OCI-LY1 (cell line): ENCODE measurements around the gene ISCU.

Experiments used
- EZH2 ChIP-seq: fragments of 200-600 bp; sonication (generic), shearing (Covaris generic); IDR thresholded peaks from 2 replicates; pipeline ENCODE4 v1.8.0; 2017; ENCODE audit warnings: borderline replicate concordance, mixed run types, mild to moderate bottlenecking, antibody characterized with exemption, low read length, moderate library complexity, mixed read lengths
- TF ChIP-seq, protein P1 (sequence below): fragments of 200-600 bp; sonication (generic), shearing (Covaris generic); IDR thresholded peaks from 2 replicates; pipeline ENCODE4 v1.5.1; 2017; ENCODE audit warnings: mild to moderate bottlenecking, antibody characterized with exemption, low read length, moderate library complexity, mixed read lengths

DNA sequence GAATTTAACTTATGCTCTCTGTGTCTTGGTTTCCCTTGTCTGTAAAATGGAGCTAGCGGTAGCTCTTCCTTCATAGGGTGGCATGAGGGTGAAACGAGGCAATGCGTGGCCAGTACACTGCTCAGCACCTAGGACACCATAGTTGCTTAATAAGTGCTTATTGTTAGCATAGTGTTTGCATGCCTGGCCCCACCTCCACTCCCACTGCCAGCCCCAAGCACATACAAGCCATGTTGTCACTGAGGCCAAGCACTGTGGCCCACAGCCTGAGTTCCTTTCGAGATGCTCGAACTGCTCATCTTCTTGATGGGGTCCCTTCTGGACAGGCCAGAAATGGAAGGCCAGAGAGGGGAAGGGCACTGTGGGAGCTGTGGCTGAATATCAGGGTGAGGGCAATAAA is 46.5 kb upstream of the ISCU start:
- TF ChIP-seq, protein P1, sequence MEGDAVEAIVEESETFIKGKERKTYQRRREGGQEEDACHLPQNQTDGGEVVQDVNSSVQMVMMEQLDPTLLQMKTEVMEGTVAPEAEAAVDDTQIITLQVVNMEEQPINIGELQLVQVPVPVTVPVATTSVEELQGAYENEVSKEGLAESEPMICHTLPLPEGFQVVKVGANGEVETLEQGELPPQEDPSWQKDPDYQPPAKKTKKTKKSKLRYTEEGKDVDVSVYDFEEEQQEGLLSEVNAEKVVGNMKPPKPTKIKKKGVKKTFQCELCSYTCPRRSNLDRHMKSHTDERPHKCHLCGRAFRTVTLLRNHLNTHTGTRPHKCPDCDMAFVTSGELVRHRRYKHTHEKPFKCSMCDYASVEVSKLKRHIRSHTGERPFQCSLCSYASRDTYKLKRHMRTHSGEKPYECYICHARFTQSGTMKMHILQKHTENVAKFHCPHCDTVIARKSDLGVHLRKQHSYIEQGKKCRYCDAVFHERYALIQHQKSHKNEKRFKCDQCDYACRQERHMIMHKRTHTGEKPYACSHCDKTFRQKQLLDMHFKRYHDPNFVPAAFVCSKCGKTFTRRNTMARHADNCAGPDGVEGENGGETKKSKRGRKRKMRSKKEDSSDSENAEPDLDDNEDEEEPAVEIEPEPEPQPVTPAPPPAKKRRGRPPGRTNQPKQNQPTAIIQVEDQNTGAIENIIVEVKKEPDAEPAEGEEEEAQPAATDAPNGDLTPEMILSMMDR = no peak
- TF ChIP-seq EZH2 = no peak
